GM18858 (cell line): Measurements from ENCODE around the gene PITPNC1.
"Not testable (repeated sequence)": the region's sequence is repeated elsewhere in the genome, so short reads cannot be mapped to it uniquely, and the experiment has no call there.

ENCODE experiments used
- ATAC-seq: cut with Tn5 transposase; IDR thresholded peaks from one replicate; pipeline ENCODE4 v1.9.1; 2021; ENCODE audit not compliant: unreplicated experiment

PITPNC1 gene

GRCh38 chr17:67393809-67394397 is 16.8 kb downstream of the PITPNC1 start:
- no peak for ATAC-seq

GRCh38 chr17:67399676-67400075 is 22.6 kb downstream of the PITPNC1 start:
- no peak for ATAC-seq

GRCh38 chr17:67400193-67400592 is 23.1 kb downstream of the PITPNC1 start:
- no peak for ATAC-seq

GRCh38 chr17:67401106-67401505 is 24.0 kb downstream of the PITPNC1 start:
- ATAC-seq: no peak

- no peak for ATAC-seq
Observed at GRCh38 chr17:67401598-67402504, 24.8 kb downstream of the PITPNC1 start.

- ATAC-seq: no peak
Observed at GRCh38 chr17:67403065-67403464, 26.0 kb downstream of the PITPNC1 start.

- no peak for ATAC-seq
Observed at GRCh38 chr17:67403483-67403882, 26.4 kb downstream of the PITPNC1 start.

GRCh38 chr17:67408455-67408830 is 31.4 kb downstream of the PITPNC1 start:
- not testable (repeated sequence) for ATAC-seq

- no peak for ATAC-seq
Observed at GRCh38 chr17:67411397-67411796, 34.3 kb downstream of the PITPNC1 start.

GRCh38 chr17:67412032-67412431 is 35.0 kb downstream of the PITPNC1 start:
- ATAC-seq: no peak

GRCh38 chr17:67412941-67413340 is 35.9 kb downstream of the PITPNC1 start:
- no peak for ATAC-seq

GRCh38 chr17:67413388-67413787 is 36.3 kb downstream of the PITPNC1 start:
- no peak for ATAC-seq

GRCh38 chr17:67414130-67414529 is 37.0 kb downstream of the PITPNC1 start:
- no peak for ATAC-seq

- no peak for ATAC-seq
Observed at GRCh38 chr17:67414559-67414958, 37.5 kb downstream of the PITPNC1 start.

GRCh38 chr17:67415291-67415690 is 38.2 kb downstream of the PITPNC1 start:
- ATAC-seq: no peak

- no peak for ATAC-seq
Observed at GRCh38 chr17:67417507-67417906, 40.4 kb downstream of the PITPNC1 start.

GRCh38 chr17:67420994-67421393 is 43.9 kb downstream of the PITPNC1 start:
- ATAC-seq: no peak

- ATAC-seq: no peak
Observed at GRCh38 chr17:67421869-67422273, 44.8 kb downstream of the PITPNC1 start.

GRCh38 chr17:67422296-67422695 is 45.2 kb downstream of the PITPNC1 start:
- ATAC-seq: not testable (repeated sequence)

- no peak for ATAC-seq
Observed at GRCh38 chr17:67422897-67423296, 45.8 kb downstream of the PITPNC1 start.

GRCh38 chr17:67425571-67426160 is 48.6 kb downstream of the PITPNC1 start:
- ATAC-seq: no peak

GRCh38 chr17:67427424-67427823 is 50.3 kb downstream of the PITPNC1 start:
- ATAC-seq: no peak
